GM12874 (cell line): Measurements from ENCODE around the gene C10orf62.

Source experiments
- TF ChIP-seq, protein P1 (sequence below): IDR thresholded peaks from 2 replicates; pipeline ENCODE4 v1.5.1; 2011; ENCODE audit warnings: low read depth, mild to moderate bottlenecking, control low read depth, low read length, moderate library complexity; ENCODE audit not compliant: insufficient read depth

Gene C10orf62

DNA sequence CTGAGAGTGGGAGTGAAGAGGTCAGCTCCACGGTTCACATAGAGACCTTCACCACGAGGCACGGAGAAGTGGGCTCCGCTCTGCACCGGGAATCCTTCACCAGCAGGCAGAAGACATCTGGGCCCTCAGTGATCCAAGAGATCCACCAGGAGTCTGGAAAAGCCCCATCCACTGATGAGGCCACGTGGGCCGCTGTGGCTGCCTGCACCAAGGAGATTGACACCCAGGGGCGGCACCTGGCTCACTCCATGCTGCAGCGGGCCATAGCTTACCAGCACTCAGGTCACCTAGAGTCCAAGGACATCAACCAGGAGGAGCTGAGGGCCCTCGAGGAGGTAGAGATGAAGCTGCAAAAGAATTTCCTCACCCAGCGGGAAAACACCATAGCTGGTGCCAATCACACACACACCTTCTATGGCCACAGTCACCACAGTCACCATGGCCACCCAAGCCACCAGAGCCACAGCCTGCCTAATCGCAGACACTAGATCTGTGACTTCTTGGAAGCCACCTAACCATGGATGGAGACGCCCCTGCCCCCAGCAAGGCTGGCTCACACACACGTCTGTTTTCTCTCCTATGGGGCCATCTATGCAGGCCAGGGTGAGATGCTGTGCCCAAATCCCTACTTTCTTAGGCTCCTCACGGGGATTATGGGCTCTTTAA, 694 bp downstream of the C10orf62 start:
- TF ChIP-seq, protein P1, sequence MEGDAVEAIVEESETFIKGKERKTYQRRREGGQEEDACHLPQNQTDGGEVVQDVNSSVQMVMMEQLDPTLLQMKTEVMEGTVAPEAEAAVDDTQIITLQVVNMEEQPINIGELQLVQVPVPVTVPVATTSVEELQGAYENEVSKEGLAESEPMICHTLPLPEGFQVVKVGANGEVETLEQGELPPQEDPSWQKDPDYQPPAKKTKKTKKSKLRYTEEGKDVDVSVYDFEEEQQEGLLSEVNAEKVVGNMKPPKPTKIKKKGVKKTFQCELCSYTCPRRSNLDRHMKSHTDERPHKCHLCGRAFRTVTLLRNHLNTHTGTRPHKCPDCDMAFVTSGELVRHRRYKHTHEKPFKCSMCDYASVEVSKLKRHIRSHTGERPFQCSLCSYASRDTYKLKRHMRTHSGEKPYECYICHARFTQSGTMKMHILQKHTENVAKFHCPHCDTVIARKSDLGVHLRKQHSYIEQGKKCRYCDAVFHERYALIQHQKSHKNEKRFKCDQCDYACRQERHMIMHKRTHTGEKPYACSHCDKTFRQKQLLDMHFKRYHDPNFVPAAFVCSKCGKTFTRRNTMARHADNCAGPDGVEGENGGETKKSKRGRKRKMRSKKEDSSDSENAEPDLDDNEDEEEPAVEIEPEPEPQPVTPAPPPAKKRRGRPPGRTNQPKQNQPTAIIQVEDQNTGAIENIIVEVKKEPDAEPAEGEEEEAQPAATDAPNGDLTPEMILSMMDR = no peak

DNA sequence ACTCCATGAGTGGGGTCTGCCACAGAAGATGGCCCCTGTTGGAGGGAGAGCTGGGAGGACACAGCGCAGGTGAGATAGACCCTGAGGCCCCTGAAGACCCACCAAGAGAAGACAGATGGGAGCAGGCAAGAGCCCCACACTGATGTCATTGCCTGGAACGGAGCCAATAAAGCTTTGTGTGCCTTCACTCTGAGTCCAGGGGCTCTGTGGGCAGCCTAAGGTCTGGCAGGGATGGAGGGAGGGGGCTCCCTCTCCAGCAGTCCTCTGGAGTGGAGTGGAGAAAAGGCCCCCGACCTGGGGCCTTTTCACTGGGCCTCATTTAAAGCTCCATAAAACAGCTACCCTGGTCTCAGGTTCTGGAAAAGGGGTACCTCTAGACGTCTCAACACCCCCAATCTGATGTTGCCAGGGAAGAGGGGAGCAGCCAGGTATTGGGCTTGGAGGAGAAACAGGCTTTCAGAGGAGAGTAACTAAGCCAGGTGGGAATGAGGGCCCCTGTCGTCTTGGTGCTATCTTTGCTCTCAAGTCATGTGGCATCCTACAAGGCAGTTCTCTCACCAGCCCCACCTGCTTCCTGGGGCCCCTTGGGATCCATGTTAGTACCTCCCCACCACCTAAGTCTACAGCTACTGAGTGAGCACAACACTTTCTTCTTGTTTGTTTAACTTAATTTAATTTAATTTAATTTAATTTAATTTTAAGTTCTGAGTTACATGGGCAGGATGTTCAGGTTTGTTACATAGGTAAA, 1.4 kb downstream of the C10orf62 start:
- TF ChIP-seq, protein P1 = no peak

DNA sequence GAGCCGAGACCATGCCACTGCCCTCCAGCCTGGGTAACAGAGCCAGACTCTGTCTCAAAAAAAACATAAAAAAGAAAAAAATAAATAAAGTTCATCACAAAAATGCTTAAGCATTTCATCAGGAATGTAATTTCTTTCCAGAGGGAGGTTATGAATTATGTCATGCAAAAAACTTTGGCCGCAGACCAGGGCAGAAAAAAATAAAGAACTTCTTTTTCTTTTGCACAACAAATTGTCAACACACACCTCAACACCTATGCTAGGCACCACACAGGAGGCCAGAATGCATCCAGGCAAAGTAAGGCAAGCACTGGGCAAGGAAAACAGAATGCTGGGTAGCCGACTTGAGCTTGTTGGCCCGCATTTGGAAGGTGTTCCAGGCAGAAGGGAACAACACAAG, 3.9 kb downstream of the C10orf62 start:
- TF ChIP-seq, protein P1 = no peak

DNA sequence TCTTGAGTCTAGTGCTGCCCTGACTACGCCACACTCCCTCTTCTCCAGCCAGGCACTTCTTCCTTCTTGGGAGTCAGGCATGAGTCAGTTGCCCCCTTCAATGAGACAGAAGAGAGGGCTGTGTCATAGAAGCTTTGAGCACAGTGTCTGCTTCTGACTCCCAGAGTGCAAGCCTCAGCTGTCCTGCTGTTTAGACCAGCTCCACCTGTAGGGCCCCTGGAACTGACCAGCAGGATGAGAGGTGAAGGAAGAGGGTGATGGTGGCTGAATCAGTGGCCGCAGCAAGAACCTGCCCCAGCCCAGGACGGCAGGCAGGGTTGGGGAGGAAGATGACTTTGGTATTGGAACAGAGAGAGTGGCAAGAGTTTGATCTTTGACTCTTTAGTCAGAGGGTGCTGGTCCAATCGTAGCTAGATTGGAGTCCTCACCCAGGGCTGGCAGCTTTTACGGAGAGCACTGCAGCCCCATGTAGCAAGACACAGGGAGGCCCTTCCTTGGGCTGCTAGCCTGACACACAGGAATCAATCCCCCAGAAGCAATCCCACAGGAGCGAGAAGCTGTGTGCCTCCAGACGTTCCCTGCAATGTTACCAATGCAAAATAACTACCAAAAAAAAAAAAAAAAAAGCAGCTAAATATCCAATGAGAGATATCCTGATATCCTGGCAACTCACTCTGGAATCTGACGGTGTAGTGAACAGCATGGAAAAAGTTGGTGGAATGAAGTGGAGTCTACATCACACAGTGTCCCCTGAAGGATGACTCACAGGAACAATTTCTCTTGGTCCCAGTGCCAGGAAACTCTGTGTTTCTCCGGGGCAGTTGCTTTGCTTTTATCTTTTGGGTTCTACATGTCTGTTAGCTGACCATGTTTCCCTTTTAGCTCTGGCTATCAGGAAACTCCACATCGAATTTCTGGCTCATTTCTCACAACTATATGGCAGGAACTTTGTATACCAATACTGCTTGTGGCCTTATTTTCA, 6.9 kb downstream of the C10orf62 start:
- TF ChIP-seq, protein P1 = no peak

DNA sequence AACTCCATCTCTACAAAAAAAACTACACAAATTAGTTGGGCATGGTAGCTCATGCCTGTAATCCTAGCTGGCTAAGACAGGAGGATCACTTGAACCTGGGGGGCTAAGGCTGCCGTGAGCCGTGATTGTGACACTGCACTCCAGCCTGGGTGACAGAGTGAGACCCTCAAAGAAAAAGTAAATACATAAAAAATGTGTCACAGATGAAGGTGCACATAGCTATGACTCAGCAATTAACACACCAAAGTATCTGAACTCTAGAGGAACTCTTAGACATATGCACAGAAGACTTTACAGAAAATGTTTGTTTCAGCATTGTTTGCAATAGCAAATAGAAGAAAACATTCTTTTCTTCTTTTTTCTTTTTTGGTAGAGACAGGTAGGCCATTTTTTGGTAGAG, 8.3 kb downstream of the C10orf62 start:
- TF ChIP-seq, protein P1 = no peak

DNA sequence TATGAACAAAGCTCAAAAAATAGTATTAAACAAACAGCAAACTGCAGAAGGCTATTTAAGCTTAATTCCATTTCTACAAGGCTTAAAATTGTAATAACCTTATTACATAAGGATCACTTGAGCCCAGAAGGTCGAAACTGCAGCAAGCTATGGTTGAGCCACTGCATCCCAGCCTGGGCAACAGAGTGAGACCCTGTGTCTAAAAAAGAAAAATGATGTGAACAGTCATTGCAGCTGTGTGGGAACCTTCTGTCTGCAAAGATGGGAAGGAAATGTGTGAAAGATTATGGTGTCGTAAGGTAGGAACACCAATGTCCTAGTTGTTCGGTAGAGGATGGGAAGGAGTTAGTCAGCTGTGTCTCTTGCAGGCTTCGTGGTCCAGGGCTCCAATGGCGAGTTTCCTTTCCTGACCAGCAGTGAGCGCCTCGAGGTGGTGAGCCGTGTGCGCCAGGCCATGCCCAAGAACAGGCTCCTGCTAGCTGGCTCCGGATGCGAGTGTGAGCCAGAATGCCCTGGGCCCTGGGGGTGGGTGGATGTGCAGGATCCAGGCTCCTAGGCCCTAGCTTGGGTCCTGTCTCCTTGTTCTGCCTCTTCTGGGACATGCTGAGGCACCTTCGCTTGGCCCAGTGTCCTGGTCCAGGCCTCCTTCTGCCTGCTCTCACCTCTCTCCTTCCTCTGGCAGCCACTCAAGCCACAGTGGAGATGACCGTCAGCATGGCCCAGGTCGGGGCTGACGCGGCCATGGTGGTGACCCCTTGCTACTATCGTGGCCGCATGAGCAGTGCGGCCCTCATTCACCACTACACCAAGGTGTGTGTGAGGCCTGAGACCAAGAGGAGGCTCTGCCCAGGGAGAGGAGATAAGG, 9.1 kb downstream of the C10orf62 start:
- TF ChIP-seq, protein P1 = no peak
